HEK293 (cell line): ENCODE measurements around the gene RRP9.

ENCODE experiments used
- SP2 ChIP-seq: fragments of 450-650 bp; formaldehyde crosslinking; IDR thresholded peaks from 2 replicates; pipeline ENCODE4 v1.5.1; 2016; ENCODE audit warnings: missing biosample characterization, missing genetic modification characterization
- ZFP37 ChIP-seq: fragments of 450-650 bp; formaldehyde crosslinking; IDR thresholded peaks from 2 replicates; pipeline ENCODE4 v1.5.1; 2016; ENCODE audit warnings: missing biosample characterization, missing genetic modification characterization
- ZNF274 ChIP-seq, 2 experiments: fragments of 200-500 bp in 1 of 2; fragments of 450-650 bp in 1 of 2; sonication (Bioruptor generic) in 1 of 2; formaldehyde crosslinking in 1 of 2; IDR thresholded peaks; 2 replicates each; pipeline versions ENCODE4 v1.5.1 to v1.6.1; 2014 to 2016; ENCODE audit warnings: borderline replicate concordance in 1 of 2, inconsistent platforms in 1 of 2, low read length in 1 of 2, missing biosample characterization in 1 of 2, missing genetic modification characterization in 1 of 2
- TF ChIP-seq, protein P1 (sequence below): fragments of 450-650 bp; formaldehyde crosslinking; IDR thresholded peaks from 2 replicates; pipeline ENCODE4 v1.5.1; 2016; ENCODE audit warnings: missing biosample characterization, missing genetic modification characterization
- TF ChIP-seq, protein P2 (sequence below): fragments of 450-650 bp; formaldehyde crosslinking; conservative IDR thresholded peaks from 2 replicates; pipeline ENCODE4 v1.5.1; 2016; ENCODE audit warnings: low read depth, missing biosample characterization, missing genetic modification characterization

DNA sequence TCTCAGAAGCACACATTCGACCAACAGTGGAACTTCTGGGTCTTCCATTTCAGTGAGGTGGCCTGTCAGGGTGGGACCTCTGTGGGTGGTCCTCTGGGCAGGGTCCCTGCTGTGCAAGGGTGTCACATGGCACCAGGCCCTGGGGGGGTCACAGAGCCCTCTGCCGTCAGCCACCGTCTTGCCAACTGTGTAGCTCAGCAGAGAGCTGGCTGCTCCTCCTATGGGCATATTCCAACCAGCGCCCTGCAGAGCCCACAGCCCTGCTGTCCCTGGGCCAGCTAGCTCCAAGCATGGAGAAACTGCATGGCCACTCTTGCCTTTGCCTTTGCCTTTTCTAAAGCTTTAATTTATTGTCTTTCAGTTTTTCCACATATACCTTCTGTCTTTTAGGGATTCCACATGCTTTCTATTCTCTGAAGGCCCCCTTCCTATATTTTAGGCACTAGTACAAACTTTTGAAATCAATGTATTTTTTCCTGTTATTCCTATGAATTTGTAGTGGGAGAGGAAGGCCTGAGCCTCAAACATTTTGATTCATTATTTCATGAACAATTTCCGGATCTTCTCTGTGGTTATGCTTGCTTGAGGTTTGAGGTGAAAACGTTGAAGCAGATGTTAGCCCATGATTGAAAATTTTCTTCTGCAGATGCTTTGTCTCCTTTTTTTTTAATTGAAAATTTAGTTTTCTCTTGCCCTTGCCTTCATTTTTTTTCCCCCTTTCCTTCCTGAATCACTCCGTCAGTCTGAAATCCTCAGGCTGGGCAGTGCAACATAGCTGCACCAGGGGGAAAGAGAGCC is 50.3 kb downstream of the RRP9 start:
- TF ChIP-seq, protein P1, sequence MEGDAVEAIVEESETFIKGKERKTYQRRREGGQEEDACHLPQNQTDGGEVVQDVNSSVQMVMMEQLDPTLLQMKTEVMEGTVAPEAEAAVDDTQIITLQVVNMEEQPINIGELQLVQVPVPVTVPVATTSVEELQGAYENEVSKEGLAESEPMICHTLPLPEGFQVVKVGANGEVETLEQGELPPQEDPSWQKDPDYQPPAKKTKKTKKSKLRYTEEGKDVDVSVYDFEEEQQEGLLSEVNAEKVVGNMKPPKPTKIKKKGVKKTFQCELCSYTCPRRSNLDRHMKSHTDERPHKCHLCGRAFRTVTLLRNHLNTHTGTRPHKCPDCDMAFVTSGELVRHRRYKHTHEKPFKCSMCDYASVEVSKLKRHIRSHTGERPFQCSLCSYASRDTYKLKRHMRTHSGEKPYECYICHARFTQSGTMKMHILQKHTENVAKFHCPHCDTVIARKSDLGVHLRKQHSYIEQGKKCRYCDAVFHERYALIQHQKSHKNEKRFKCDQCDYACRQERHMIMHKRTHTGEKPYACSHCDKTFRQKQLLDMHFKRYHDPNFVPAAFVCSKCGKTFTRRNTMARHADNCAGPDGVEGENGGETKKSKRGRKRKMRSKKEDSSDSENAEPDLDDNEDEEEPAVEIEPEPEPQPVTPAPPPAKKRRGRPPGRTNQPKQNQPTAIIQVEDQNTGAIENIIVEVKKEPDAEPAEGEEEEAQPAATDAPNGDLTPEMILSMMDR: no peak
- no peak for TF ChIP-seq ZNF274 (IDR thresholded peaks at IDR 0.05; ENCODE audit: low read length)
- TF ChIP-seq ZNF274 (tag by site-specific recombination; IDR thresholded peaks at IDR 0.05; ENCODE audit: borderline replicate concordance): no peak
- no peak for TF ChIP-seq ZFP37
- TF ChIP-seq, protein P2, sequence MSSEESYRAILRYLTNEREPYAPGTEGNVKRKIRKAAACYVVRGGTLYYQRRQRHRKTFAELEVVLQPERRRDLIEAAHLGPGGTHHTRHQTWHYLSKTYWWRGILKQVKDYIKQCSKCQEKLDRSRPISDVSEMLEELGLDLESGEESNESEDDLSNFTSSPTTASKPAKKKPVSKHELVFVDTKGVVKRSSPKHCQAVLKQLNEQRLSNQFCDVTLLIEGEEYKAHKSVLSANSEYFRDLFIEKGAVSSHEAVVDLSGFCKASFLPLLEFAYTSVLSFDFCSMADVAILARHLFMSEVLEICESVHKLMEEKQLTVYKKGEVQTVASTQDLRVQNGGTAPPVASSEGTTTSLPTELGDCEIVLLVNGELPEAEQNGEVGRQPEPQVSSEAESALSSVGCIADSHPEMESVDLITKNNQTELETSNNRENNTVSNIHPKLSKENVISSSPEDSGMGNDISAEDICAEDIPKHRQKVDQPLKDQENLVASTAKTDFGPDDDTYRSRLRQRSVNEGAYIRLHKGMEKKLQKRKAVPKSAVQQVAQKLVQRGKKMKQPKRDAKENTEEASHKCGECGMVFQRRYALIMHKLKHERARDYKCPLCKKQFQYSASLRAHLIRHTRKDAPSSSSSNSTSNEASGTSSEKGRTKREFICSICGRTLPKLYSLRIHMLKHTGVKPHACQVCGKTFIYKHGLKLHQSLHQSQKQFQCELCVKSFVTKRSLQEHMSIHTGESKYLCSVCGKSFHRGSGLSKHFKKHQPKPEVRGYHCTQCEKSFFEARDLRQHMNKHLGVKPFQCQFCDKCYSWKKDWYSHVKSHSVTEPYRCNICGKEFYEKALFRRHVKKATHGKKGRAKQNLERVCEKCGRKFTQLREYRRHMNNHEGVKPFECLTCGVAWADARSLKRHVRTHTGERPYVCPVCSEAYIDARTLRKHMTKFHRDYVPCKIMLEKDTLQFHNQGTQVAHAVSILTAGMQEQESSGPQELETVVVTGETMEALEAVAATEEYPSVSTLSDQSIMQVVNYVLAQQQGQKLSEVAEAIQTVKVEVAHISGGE (tag by site-specific recombination): no peak
- TF ChIP-seq SP2 (tag by site-specific recombination): no peak
